ENCODE data around the gene BICRA. TPM values are rescaled to one million over a fixed set of nuclear protein-coding genes. Genes with fewer than 3 reads are reported as not detected.

The BICRA gene
- polyA plus RNA-seq, 1 donor (not counting 4 experiments of a cell fraction or from before 2014, with no cell fraction given): 0.42 TPM

GRCh38 chr19:47679922-47680857 lies 71.3 kb downstream of the BICRA start:
- Histone ChIP-seq H4K20me1 (ENCODE audit: control insufficient read depth, extremely low read depth, insufficient read depth, low read length) (no peaks in the 10 kb centered on the region), H3K4me3 (ENCODE audit: control insufficient read depth in 2 of 3, extremely low read depth in 1 of 3, insufficient read depth in 2 of 3, low read depth in 1 of 3, low read length in 3 of 3) (no peak overlapping the region), H3K9ac (ENCODE audit: control insufficient read depth, extremely low read depth, insufficient read depth, low read length) (no peak overlapping the region), H3K9me3 (ENCODE audit: control insufficient read depth, low read depth, low read length) (no peaks in the 10 kb centered on the region), H3K4me1 (ENCODE audit: control insufficient read depth, extremely low read depth, insufficient read depth, low read length) (no peaks in the 10 kb centered on the region), H3K9me1 (ENCODE audit: control insufficient read depth, extremely low read depth, insufficient read depth, low read length) (no peaks in the 10 kb centered on the region), H3K79me2 (ENCODE audit: control insufficient read depth, insufficient read depth, low read length) (no peaks in the 10 kb centered on the region), H2AFZ (ENCODE audit: control insufficient read depth, low read length) (no peak overlapping the region), H3K27ac (ENCODE audit: control insufficient read depth, insufficient read depth, low read length) (no peak overlapping the region), H3K4me2 (ENCODE audit: control insufficient read depth, extremely low read depth, insufficient read depth, low read depth, low read length) (no peak overlapping the region), H3K27me3 (ENCODE audit: control insufficient read depth, extremely low read depth, insufficient read depth, low read length) (no peaks in the 10 kb centered on the region), H3K36me3 (ENCODE audit: control insufficient read depth in 2 of 2, extremely low read depth in 1 of 2, insufficient read depth in 2 of 2, low read length in 2 of 2) (peaks cover 2 to 9% of the 10 kb centered on the region in 2 experiments)
- dilution Hi-C loops (cut with MboI; ENCODE audit: extremely low pct_ligation_motif_present, low sequenced_read_pairs): no loop called here
- TF ChIP-seq CTCF (optimal IDR thresholded peaks at IDR 0.05 in 1 of 3, IDR thresholded peaks at IDR 0.05 in 1 of 3, conservative IDR thresholded peaks at IDR 0.05 in 1 of 3; ENCODE audit: extremely low read depth in 1 of 3, insufficient read depth in 2 of 3, low read length in 3 of 3) (no peak), EZH2 (IDR thresholded peaks at IDR 0.05; ENCODE audit: low read length) (no peak)
- DNase-seq (ENCODE audit: low read depth, low spot score) (no peak), FAIRE-seq (no peak)

- Histone ChIP-seq H3K9me1 (ENCODE audit: control insufficient read depth, extremely low read depth, insufficient read depth, low read length) (no peaks in the 10 kb centered on the region), H3K4me2 (ENCODE audit: control insufficient read depth, extremely low read depth, insufficient read depth, low read depth, low read length) (no peak overlapping the region), H3K27ac (ENCODE audit: control insufficient read depth, insufficient read depth, low read length) (no peak overlapping the region), H2AFZ (ENCODE audit: control insufficient read depth, low read length) (no peak overlapping the region), H3K27me3 (ENCODE audit: control insufficient read depth, extremely low read depth, insufficient read depth, low read length) (no peaks in the 10 kb centered on the region), H3K4me1 (ENCODE audit: control insufficient read depth, extremely low read depth, insufficient read depth, low read length) (no peaks in the 10 kb centered on the region), H3K9ac (ENCODE audit: control insufficient read depth, extremely low read depth, insufficient read depth, low read length) (no peak overlapping the region), H3K9me3 (ENCODE audit: control insufficient read depth, low read depth, low read length) (no peaks in the 10 kb centered on the region), H3K79me2 (ENCODE audit: control insufficient read depth, insufficient read depth, low read length) (no peaks in the 10 kb centered on the region), H4K20me1 (ENCODE audit: control insufficient read depth, extremely low read depth, insufficient read depth, low read length) (no peaks in the 10 kb centered on the region), H3K4me3 (ENCODE audit: control insufficient read depth in 2 of 3, extremely low read depth in 1 of 3, insufficient read depth in 2 of 3, low read depth in 1 of 3, low read length in 3 of 3) (no peak overlapping the region), H3K36me3 (ENCODE audit: control insufficient read depth in 2 of 2, extremely low read depth in 1 of 2, insufficient read depth in 2 of 2, low read length in 2 of 2) (peaks cover 3% of the 10 kb centered on the region in 2 experiments)
- dilution Hi-C loops (cut with MboI; ENCODE audit: extremely low pct_ligation_motif_present, low sequenced_read_pairs): no loop called here
- DNase-seq (ENCODE audit: low read depth, low spot score) (no peak), FAIRE-seq (no peak)
- TF ChIP-seq CTCF (optimal IDR thresholded peaks at IDR 0.05 in 1 of 3, IDR thresholded peaks at IDR 0.05 in 1 of 3, conservative IDR thresholded peaks at IDR 0.05 in 1 of 3; ENCODE audit: extremely low read depth in 1 of 3, insufficient read depth in 2 of 3, low read length in 3 of 3): no peak
- TF ChIP-seq EZH2 (IDR thresholded peaks at IDR 0.05; ENCODE audit: low read length): no peak
Measured at GRCh38 chr19:47680858-47681332, 72.0 kb downstream of the BICRA start.

Measured in keratinocyte (primary cell).